ENCODE results near the gene EPHX1.

GRCh38 chr1:225823811-225824261 is 13.9 kb downstream of the EPHX1 start:
- TF ChIP-seq GTF2F1 (IDR thresholded peaks at IDR 0.05; ENCODE audit: borderline replicate concordance, low read depth, low read length) (no peak), CTCF (IDR thresholded peaks at IDR 0.05; ENCODE audit: control extremely low read depth in 1 of 3, insufficient read depth in 1 of 3, low read depth in 1 of 3, low read length in 3 of 3) (no peak), MAFK (IDR thresholded peaks at IDR 0.05; ENCODE audit: low read depth, low read length) (no peak), EZH2 (IDR thresholded peaks at IDR 0.05; ENCODE audit: low read depth, low read length, severe bottlenecking) (no peak), ASH2L (IDR thresholded peaks at IDR 0.05; ENCODE audit: low read length) (no peak), CEBPB (IDR thresholded peaks at IDR 0.05; ENCODE audit: low read depth, low read length) (no peak), BRCA1 (IDR thresholded peaks at IDR 0.05; ENCODE audit: low read depth, low read length) (no peak)
